ENCODE results near the gene TRIM6. TPM values are rescaled to one million over a fixed set of nuclear protein-coding genes. Genes with fewer than 3 reads are reported as not detected.

Gene TRIM6
- total and polyA plus RNA-seq, 2 donors (not counting 3 experiments of a cell fraction or from before 2014, with no cell fraction given), result 3.9 to 5.6 TPM

GRCh38 chr11:5547982-5548381 lies 48.5 kb upstream of the TRIM6 start:
- Histone ChIP-seq H4K20me1 (replicated peaks; ENCODE audit: control insufficient read depth, extremely low read depth, insufficient read depth, low read length) (no peaks in the 10 kb centered on the region), H2AFZ (ENCODE audit: low read depth, low read length) (no peak overlapping the region), H3K4me2 (ENCODE audit: insufficient read depth, low read length) (no peak overlapping the region), H3K27me3 (ENCODE audit: control insufficient read depth in 2 of 2, insufficient read depth in 2 of 2, low read length in 2 of 2) (no peaks in the 10 kb centered on the region), H3K79me2 (ENCODE audit: control insufficient read depth, insufficient read depth, low read length) (no peaks in the 10 kb centered on the region), H3K4me1 (ENCODE audit: control insufficient read depth, extremely low read depth, insufficient read depth, low read length) (no peaks in the 10 kb centered on the region), H3K9ac (replicated peaks; ENCODE audit: extremely low read depth, insufficient read depth, low read length) (no peak overlapping the region), H3K36me3 (ENCODE audit: control insufficient read depth in 2 of 2, extremely low read depth in 1 of 2, insufficient read depth in 2 of 2, low read length in 2 of 2) (no peaks in the 10 kb centered on the region), H3K27ac (ENCODE audit: insufficient read depth, low read depth, low read length) (no peak overlapping the region), H3K9me3 (replicated peaks; ENCODE audit: control insufficient read depth, insufficient read depth, low read length) (no peaks in the 10 kb centered on the region), H3K9me1 (replicated peaks; ENCODE audit: control insufficient read depth, extremely low read depth, insufficient read depth, low read length) (no peaks in the 10 kb centered on the region), H3K4me3 (replicated peaks in 1 of 3; ENCODE audit: insufficient read depth in 1 of 3, low read depth in 1 of 3, low read length in 3 of 3) (no peak overlapping the region)
- TF ChIP-seq FOS (IDR thresholded peaks at IDR 0.05; ENCODE audit: borderline replicate concordance, insufficient read depth, low read length) (no peak), JUN (IDR thresholded peaks at IDR 0.05; ENCODE audit: borderline replicate concordance, insufficient read depth, insufficient read length, low read depth) (no peak)
- no peak for DNase-seq (ENCODE audit: low read depth, low spot score)
- no peak for FAIRE-seq
- dilution Hi-C loops (cut with MboI; ENCODE audit: extremely low pct_ligation_motif_present, low sequenced_read_pairs) (no loop called here), intact Hi-C loops (cut with micrococcal nuclease) (no loop called here)
- ChIA-PET POLR2A (no interaction called here), CTCF (no interaction called here)
- no TSS peak for BruUV-seq (replicated peaks)

GRCh38 chr11:5548440-5548839 lies 48.0 kb upstream of the TRIM6 start, which contains the start of gene OR52H1:
Gene OR52H1, minus strand, starts transcription at chr11:5548540. Its CDS starts 3,035 bp downstream, at chr11:5545505.
- dilution Hi-C loops (cut with MboI; ENCODE audit: extremely low pct_ligation_motif_present, low sequenced_read_pairs), result no loop called here
- FAIRE-seq, result no peak
- no TSS peak for BruUV-seq (replicated peaks)

More at GRCh38 chr11:5548440-5548839, 48.0 kb upstream of the TRIM6 start, which contains the start of gene OR52H1:
- intact Hi-C loops (cut with micrococcal nuclease), result no loop called here
- ChIA-PET CTCF (no interaction called here), POLR2A (no interaction called here)
- H3K79me2 ChIP-seq (ENCODE audit: control insufficient read depth, insufficient read depth, low read length), result no peaks in the 10 kb centered on the region
- TF ChIP-seq CTCF (IDR thresholded peaks at IDR 0.05; ENCODE audit: extremely low read depth in 1 of 2, insufficient read depth in 1 of 2, low read depth in 1 of 2, low read length in 2 of 2) (no peak), GATA2 (IDR thresholded peaks at IDR 0.05; ENCODE audit: insufficient read depth, insufficient read length, low read depth, low read length) (no peak), POLR2A (IDR thresholded peaks at IDR 0.05; ENCODE audit: low read depth, low read length) (no peak), MYC (IDR thresholded peaks at IDR 0.05; ENCODE audit: low read depth, low read length) (no peak), MAX (IDR thresholded peaks at IDR 0.05; ENCODE audit: insufficient read depth, insufficient read length) (no peak), POLR2AphosphoS5 (IDR thresholded peaks at IDR 0.05; ENCODE audit: insufficient read depth, low read depth, low read length) (no peak), FOS (IDR thresholded peaks at IDR 0.05; ENCODE audit: borderline replicate concordance, insufficient read depth, low read length) (no peak), EZH2 (IDR thresholded peaks at IDR 0.05; ENCODE audit: borderline replicate concordance, low read depth, low read length, severe bottlenecking) (no peak), JUN (IDR thresholded peaks at IDR 0.05; ENCODE audit: borderline replicate concordance, insufficient read depth, insufficient read length, low read depth) (no peak)
- DNase-seq (ENCODE audit: low read depth, low spot score), result no peak
- H3K4me3 ChIP-seq (replicated peaks in 1 of 3; ENCODE audit: insufficient read depth in 1 of 3, low read depth in 1 of 3, low read length in 3 of 3), result no peak within 1 kb of the TSS
- no peaks in the 10 kb centered on the region for H3K9me1 ChIP-seq (replicated peaks; ENCODE audit: control insufficient read depth, extremely low read depth, insufficient read depth, low read length)
- H3K9me3 ChIP-seq (replicated peaks; ENCODE audit: control insufficient read depth, insufficient read depth, low read length), result no peaks in the 10 kb centered on the region
- H3K4me1 ChIP-seq (ENCODE audit: control insufficient read depth, extremely low read depth, insufficient read depth, low read length), result no peaks in the 10 kb centered on the region
- no peak within 1 kb of the TSS for H3K4me2 ChIP-seq (ENCODE audit: insufficient read depth, low read length)
- H3K36me3 ChIP-seq (ENCODE audit: control insufficient read depth in 2 of 2, extremely low read depth in 1 of 2, insufficient read depth in 2 of 2, low read length in 2 of 2), result no peaks in the 10 kb centered on the region
- no peaks in the 10 kb centered on the region for H3K27me3 ChIP-seq (ENCODE audit: control insufficient read depth in 2 of 2, insufficient read depth in 2 of 2, low read length in 2 of 2)
- no peak within 1 kb of the TSS for H2AFZ ChIP-seq (ENCODE audit: low read depth, low read length)
- H3K9ac ChIP-seq (replicated peaks; ENCODE audit: extremely low read depth, insufficient read depth, low read length), result no peak within 1 kb of the TSS
- no peaks in the 10 kb centered on the region for H4K20me1 ChIP-seq (replicated peaks; ENCODE audit: control insufficient read depth, extremely low read depth, insufficient read depth, low read length)
- no peak within 1 kb of the TSS for H3K27ac ChIP-seq (ENCODE audit: insufficient read depth, low read depth, low read length)

Data from endothelial cell of umbilical vein (primary cell).